HFFc6 (cell line): ENCODE results near the gene KCNAB1. TPM values are rescaled to one million over a fixed set of nuclear protein-coding genes. Genes with fewer than 3 reads are reported as not detected.
"Not testable (repeated sequence)": the region's sequence is repeated elsewhere in the genome, so short reads cannot be mapped to it uniquely, and the experiment has no call there.

Experiments used
- DNase-seq: peaks from one replicate; pipeline ENCODE4 v3.0.0-alpha.2; 2018
- H3K27ac Mint-ChIP-seq: 2 replicates; pipeline ENCODE4 v1.8.0; 2020; ENCODE audit warnings: mild to moderate bottlenecking, mixed read lengths
- H3K27me3 Mint-ChIP-seq: 2 replicates; pipeline ENCODE4 v1.8.0; 2021; ENCODE audit warnings: mild to moderate bottlenecking, moderate library complexity, mixed read lengths; ENCODE audit not compliant: insufficient read depth
- H3K36me3 Mint-ChIP-seq: 2 replicates; pipeline ENCODE4 v1.8.0; 2021; ENCODE audit warnings: low read depth, mixed read lengths
- H3K4me1 Mint-ChIP-seq: 2 replicates; pipeline ENCODE4 v1.8.0; 2020; ENCODE audit warnings: low read depth, mixed read lengths
- H3K4me3 Mint-ChIP-seq: 2 replicates; pipeline ENCODE4 v1.8.0; 2020; ENCODE audit warnings: mild to moderate bottlenecking, moderate library complexity, mixed read lengths
- H3K9me3 Mint-ChIP-seq: 2 replicates; pipeline ENCODE4 v1.8.0; 2020; ENCODE audit warnings: mild to moderate bottlenecking, mixed read lengths
- total RNA-seq, 6 experiments: library from RNA; stranded (reverse); fragmentation: NEBNext Ultra II Directional; extraction: Animal tissue kit (Norgen Biotek cat#: 25700); gene quantifications; 2 replicates in 1 of 6; 3 replicates in 5 of 6; pipeline ENCODE4 v1.2.3, GENCODE V29; 2021
- TF ChIP-seq, protein P1 (sequence below): fragments of 200-600 bp; sonication (generic); IDR thresholded peaks from 2 replicates; pipeline ENCODE4 v1.5.0; 2021; ENCODE audit warnings: antibody characterized with exemption, mild to moderate bottlenecking

Gene KCNAB1
- total RNA-seq, 6 experiments from 2014 or later, result not detected

DNA sequence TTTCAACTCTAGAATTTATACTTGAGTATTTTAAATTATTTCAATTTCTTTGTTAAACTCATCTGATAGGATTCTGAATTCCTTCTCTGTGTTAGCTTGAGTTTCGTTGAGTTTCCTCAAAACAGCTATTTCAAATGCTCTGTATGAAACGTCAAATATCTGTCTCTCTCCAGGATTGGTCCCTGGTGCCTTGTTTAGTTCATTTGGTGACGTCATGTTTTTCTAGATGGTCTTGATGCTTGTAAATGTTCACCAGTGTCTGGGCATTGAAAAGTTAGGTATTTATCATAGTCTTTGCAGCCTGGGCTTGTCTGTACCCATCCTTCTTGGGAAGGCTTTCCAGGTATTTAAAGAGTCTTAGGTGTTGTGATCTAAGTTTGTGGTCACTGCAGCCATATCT lies 151.1 kb downstream of the KCNAB1 start:
- no peak overlapping the region for H3K27ac Mint-ChIP-seq
- H3K4me1 Mint-ChIP-seq, result no peaks in the 10 kb centered on the region
- TF ChIP-seq, protein P1, sequence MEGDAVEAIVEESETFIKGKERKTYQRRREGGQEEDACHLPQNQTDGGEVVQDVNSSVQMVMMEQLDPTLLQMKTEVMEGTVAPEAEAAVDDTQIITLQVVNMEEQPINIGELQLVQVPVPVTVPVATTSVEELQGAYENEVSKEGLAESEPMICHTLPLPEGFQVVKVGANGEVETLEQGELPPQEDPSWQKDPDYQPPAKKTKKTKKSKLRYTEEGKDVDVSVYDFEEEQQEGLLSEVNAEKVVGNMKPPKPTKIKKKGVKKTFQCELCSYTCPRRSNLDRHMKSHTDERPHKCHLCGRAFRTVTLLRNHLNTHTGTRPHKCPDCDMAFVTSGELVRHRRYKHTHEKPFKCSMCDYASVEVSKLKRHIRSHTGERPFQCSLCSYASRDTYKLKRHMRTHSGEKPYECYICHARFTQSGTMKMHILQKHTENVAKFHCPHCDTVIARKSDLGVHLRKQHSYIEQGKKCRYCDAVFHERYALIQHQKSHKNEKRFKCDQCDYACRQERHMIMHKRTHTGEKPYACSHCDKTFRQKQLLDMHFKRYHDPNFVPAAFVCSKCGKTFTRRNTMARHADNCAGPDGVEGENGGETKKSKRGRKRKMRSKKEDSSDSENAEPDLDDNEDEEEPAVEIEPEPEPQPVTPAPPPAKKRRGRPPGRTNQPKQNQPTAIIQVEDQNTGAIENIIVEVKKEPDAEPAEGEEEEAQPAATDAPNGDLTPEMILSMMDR, result no peak
- H3K36me3 Mint-ChIP-seq, result no peaks in the 10 kb centered on the region
- H3K9me3 Mint-ChIP-seq, result peaks cover 8% of the 10 kb centered on the region
- DNase-seq, result no peak
- peaks cover 2% of the 10 kb centered on the region; the same call in 1 of the 2 replicates for H3K27me3 Mint-ChIP-seq
- H3K4me3 Mint-ChIP-seq, result no peak overlapping the region

DNA sequence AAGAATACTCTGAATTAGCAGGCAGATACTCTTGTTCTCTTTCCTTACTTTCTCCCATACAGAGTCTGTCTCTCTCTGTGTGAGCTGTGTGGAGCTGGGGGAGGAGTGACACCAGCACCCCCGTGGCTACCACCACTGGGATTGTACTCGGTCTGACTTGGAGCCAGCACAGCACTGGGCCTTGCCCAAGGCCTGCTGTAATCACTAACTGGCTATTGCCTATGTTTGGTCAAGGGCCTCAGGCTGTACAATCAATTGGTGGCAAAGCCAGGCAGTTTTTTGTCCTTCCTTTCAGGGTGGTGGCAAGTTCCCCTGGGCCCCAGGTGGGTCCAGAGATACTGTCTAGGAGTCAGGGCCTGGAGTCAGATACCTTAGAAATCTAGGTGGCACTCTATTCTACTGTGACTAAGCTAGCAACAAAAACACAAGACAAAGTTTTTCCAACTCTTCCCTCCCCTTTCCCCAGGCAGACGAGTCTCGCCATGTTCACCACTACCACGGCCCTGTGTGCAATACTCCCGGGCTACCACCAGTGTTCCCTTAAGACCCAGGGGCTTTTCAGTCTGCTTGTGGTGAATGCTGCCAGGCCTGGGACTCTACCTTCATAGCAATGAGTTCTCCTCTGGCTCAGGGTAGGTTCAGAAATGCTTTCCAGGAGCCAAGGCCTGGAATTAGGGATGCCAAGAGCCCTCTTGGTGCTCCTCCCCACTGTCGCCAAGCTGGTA lies 151.8 kb downstream of the KCNAB1 start:
- no peaks in the 10 kb centered on the region for H3K36me3 Mint-ChIP-seq
- TF ChIP-seq, protein P1, result no peak
- peaks cover 8% of the 10 kb centered on the region for H3K9me3 Mint-ChIP-seq
- no peaks in the 10 kb centered on the region for H3K4me1 Mint-ChIP-seq
- no peak overlapping the region for H3K4me3 Mint-ChIP-seq
- H3K27ac Mint-ChIP-seq, result no peak overlapping the region
- peaks cover 2% of the 10 kb centered on the region; the same call in 1 of the 2 replicates for H3K27me3 Mint-ChIP-seq
- no peak for DNase-seq

DNA sequence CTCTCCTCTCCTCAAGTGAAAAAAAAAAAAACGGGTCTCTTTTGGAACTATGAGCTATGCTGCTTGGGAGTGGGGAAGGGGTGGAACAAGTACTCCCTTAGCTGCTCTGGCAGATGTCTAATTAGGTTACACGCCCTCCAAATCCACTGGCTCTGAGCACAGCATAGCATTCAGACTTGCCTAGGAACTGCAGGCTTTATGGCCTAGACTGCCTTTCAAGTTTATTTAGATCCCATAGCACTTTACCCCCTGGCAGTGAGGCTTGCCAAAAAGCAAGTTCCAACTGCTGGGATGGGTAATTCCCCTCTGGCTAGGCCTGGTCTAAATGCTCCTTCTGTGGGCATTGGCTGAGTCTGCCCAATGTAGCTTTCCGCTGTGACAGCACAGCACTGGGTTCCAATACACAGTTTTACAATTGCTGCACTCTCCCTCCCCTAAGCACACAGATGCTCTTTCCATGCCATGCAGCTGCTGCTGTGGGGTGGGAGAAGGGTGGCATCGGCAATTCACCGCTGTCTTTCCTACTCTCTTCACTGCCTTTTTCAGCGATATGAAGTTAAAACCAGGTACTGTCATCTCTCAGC lies 152.8 kb downstream of the KCNAB1 start:
- DNase-seq, result no peak
- Mint-ChIP-seq H3K4me1 (no peaks in the 10 kb centered on the region), H3K9me3 (peaks cover 8% of the 10 kb centered on the region), H3K27me3 (peaks cover 2% of the 10 kb centered on the region; the same call in 1 of the 2 replicates), H3K36me3 (no peaks in the 10 kb centered on the region), H3K4me3 (no peak overlapping the region), H3K27ac (no peak overlapping the region)
- TF ChIP-seq, protein P1, result no peak

DNA sequence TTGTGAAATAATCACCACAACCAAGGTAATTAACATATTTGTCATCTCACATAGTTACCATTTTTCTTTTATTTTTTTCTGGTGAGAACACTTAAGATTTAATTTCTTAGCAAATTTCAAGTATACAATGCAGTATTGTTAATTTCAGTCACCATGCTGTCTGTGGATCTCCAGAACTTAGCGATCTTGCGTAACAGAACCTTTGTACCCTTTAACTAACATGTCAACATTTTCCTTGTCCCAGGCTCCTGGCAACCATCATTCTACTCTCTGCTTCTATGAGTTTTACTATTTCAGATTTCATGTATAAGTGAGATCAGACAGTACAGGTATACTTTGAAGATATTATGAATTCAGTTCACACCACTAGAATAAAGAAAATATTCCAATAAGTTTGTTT lies 154.4 kb downstream of the KCNAB1 start:
- no peak overlapping the region for H3K4me3 Mint-ChIP-seq
- peaks cover 8% of the 10 kb centered on the region for H3K9me3 Mint-ChIP-seq
- H3K4me1 Mint-ChIP-seq, result no peaks in the 10 kb centered on the region
- no peak overlapping the region for H3K27ac Mint-ChIP-seq
- no peaks in the 10 kb centered on the region for H3K36me3 Mint-ChIP-seq
- H3K27me3 Mint-ChIP-seq, result peaks cover 2% of the 10 kb centered on the region; the same call in 1 of the 2 replicates
- no peak for DNase-seq
- TF ChIP-seq, protein P1, result no peak

DNA sequence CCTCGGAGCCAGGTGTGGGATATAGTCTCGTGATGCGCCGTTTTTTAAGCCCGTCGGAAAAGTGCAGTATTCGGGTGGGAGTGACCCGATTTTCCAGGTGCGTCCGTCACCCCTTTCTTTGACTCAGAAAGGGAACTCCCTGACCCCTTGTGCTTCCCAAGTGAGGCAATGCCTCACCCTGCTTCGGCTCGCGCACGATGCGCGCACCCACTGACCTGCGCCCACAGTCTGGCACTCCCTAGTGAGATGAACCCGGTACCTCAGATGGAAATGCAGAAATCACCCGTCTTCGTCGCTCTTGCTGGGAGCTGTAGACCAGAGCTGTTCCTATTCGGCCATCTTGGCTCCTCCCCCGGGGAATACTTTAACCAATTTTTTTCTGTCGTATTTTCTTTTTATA lies 164.3 kb downstream of the KCNAB1 start:
- not testable (repeated sequence) for DNase-seq, H3K27ac Mint-ChIP-seq, H3K36me3 Mint-ChIP-seq, H3K27me3 Mint-ChIP-seq, H3K9me3 Mint-ChIP-seq, H3K4me3 Mint-ChIP-seq, H3K4me1 Mint-ChIP-seq

DNA sequence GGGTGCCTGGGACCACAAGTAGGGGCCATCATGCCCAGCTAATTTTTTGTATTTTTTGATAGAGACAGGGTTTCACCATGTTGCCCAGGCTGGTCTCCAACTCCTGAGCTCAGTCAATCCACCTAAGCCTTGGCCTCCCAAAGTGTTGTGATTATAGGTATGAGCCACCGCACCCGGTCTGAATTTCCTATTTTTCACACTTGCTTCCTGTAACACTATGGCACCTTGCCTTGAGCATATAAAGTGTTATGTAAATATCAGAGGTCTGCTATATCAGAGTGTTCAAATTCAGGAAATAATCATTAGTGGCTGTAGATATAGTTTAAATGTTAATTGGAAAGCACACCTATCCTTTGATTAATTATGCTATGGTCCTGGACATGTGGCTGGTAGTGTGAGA lies 165.2 kb downstream of the KCNAB1 start:
- H3K27me3 Mint-ChIP-seq, result peaks cover 15% of the 10 kb centered on the region
- no peak overlapping the region for H3K27ac Mint-ChIP-seq
- no peaks in the 10 kb centered on the region for H3K9me3 Mint-ChIP-seq
- H3K4me3 Mint-ChIP-seq, result no peak overlapping the region
- no peaks in the 10 kb centered on the region for H3K4me1 Mint-ChIP-seq
- H3K36me3 Mint-ChIP-seq, result no peaks in the 10 kb centered on the region
- DNase-seq, result no peak
- TF ChIP-seq, protein P1, result no peak
